H1 (cell line): Measurements from ENCODE around the gene CEP104. TPM values are rescaled to one million over a fixed set of nuclear protein-coding genes. Genes with fewer than 3 reads are reported as not detected.

Source experiments
- BCL11A ChIP-seq, 2 experiments: IDR thresholded peaks; one replicate each; pipeline ENCODE4 v1.6.1; 2011; ENCODE audit warnings: low read depth in 2 of 2, low read length in 2 of 2, mild to moderate bottlenecking in 2 of 2
- CHD7 ChIP-seq: fragments of 300-600 bp; sonication (generic); IDR thresholded peaks from 2 replicates; pipeline ENCODE4 v1.7.1; 2012; ENCODE audit warnings: low read length, moderate library complexity, mild to moderate bottlenecking, inconsistent platforms; ENCODE audit not compliant: insufficient replicate concordance
- polyA plus RNA-seq, 7 experiments: library from polyadenylated mRNA; depleted of rRNA in 3 of 7; stranded (reverse) in 5 of 7; unstranded in 2 of 7; fragments of >200 nt in 5 of 7; fragments of 200-250 nt in 2 of 7; gene quantifications; 1 replicate in 5 of 7; 2 replicates in 1 of 7; 4 replicates in 1 of 7; pipeline versions ENCODE4 v1.2.1 to v1.2.3, GENCODE V29; 2011 to 2013; ENCODE audit warnings: missing spikeins in 2 of 7, mixed read lengths in 2 of 7
- total RNA-seq: library from RNA; stranded (reverse); fragmentation: NEBNext Ultra II Directional; extraction: Animal tissue kit (Norgen Biotek cat#: 25700); gene quantifications from 2 replicates; pipeline ENCODE4 v1.2.1, GENCODE V29; 2021

CEP104 gene
- total and polyA plus RNA-seq, 2 of the 8 experiments (the other 6 are each of a cell fraction or from before 2014, with no cell fraction given) = 8.0 to 43.9 TPM

- TF ChIP-seq CHD7 (no peak), BCL11A (IDR thresholded peaks at IDR 0.05; ENCODE audit: low read depth in 2 of 2, low read length in 2 of 2) (no peak)
Observed at GRCh38 chr1:3846541-3846940, 10.5 kb downstream of the CEP104 start (continued).
